DMS53 (cell line): ENCODE results near the gene DOCK4.
"Not testable (repeated sequence)": the region's sequence is repeated elsewhere in the genome, so short reads cannot be mapped to it uniquely, and the experiment has no call there.

Source experiments
- DNase-seq: peaks from one replicate; lab custom pipeline; 2025; lab: John Stamatoyannopoulos, UW

The DOCK4 gene

DNA sequence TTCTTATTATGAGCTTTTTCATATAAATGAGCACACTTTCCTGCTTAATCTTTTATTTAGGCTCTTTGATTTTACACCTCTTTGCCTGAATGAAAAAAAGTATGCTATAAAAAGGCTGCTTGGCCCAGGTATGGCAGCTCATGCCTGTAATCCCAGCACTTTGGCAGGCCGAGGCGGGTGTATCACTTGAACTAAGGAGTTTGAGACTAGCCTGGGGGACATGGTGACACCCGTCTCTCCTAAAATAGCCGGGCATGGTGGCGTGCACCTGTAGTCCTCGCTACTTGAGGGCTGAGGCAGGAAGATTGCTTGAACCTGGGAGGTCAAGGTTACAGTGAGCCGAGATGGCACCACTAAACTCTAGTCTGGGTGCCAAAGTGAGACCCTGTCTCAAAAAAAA is 72.9 kb downstream of the DOCK4 start:
- no peak for DNase-seq

DNA sequence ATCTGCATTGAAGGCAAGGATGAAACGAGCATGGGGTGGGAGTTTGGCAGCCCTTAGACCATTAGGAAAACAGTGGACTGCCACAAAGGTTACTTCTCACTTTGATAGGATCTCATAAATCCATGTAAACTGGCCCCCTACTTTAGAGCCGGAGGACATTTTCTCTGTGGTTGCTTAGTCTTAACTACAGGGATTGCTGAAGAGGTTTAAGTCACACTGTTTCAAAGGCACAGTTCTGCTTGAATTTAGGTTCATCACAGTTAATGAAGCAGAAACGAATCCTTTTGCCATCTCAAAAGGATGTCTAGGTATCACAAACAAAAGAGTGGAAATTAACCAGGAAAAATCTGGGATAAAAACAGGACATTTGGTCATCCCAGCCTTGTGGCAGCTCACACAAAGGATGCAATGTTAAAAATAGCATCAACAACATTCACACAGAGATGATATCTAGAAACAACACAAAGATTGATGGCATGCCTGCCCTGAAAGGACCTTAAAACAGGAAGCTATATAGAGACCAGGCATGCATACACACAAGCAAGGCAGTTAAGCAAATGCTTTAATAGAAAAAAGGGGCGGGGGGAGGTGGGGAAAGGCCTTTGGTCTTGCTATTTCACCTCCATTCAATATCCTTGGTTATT is 74.0 kb downstream of the DOCK4 start:
- no peak for DNase-seq

DNA sequence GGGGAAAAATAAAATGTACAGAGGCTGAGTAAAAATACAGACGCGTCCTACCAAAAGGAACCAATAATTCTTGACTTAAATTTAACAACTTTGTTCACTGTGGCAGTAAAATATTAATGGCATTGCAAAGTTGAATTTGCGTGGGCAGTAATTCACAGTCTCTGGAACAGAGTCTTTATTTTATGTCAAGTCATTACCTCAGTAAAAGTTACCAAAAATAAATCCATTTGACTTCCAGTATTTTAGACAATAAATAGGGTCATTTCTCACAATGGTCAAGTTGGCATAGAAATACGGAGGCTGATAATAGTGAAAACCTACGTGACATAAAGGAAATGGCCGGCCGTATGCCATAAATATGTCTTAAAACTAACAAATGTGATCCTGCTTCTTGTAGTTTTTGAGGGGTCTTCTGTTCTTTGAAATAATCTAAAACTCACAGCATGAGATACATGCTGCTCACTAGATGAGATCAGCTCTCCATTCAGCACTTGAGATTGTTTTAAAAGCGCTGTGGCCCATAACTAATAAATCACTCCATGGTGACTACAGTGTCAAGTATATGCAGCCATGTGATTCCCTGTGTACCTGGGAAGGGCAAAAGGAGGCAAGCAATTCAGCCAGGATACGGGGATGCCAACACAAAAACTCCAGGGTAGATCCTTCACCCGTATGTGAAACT is 75.3 kb downstream of the DOCK4 start:
- DNase-seq, result peak; percentile 68

DNA sequence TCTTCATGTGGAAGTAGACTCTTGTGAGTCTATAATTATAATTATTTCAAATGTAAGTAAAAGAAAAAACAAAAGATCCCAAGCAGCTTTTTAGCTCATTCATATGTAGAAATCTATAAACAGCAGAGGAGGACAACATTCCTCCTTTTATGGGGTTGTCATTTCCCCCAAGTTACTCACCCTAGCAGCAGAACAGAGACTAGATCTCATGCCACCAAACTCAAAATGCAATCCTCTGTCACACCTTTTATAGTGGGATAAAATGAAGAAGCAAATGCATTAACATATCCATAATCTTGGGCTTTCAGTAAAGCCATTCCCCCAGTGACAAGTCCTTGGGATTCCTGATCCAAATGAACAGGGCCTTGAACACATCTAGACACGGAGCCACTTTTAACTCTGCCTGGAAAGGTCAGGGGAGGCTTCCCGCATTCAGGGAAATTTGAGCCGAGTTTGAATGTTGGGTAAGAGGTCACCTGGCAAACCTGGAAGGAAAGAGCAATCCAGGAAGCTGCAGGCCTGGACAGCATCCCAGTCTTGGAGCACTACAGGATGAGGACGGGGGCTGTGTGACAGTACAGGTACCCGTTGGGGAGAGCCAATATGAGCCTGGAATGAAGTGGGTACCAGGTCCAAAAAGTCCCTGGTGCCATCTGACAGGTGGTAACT is 76.4 kb downstream of the DOCK4 start:
- peak; percentile 82 for DNase-seq

DNA sequence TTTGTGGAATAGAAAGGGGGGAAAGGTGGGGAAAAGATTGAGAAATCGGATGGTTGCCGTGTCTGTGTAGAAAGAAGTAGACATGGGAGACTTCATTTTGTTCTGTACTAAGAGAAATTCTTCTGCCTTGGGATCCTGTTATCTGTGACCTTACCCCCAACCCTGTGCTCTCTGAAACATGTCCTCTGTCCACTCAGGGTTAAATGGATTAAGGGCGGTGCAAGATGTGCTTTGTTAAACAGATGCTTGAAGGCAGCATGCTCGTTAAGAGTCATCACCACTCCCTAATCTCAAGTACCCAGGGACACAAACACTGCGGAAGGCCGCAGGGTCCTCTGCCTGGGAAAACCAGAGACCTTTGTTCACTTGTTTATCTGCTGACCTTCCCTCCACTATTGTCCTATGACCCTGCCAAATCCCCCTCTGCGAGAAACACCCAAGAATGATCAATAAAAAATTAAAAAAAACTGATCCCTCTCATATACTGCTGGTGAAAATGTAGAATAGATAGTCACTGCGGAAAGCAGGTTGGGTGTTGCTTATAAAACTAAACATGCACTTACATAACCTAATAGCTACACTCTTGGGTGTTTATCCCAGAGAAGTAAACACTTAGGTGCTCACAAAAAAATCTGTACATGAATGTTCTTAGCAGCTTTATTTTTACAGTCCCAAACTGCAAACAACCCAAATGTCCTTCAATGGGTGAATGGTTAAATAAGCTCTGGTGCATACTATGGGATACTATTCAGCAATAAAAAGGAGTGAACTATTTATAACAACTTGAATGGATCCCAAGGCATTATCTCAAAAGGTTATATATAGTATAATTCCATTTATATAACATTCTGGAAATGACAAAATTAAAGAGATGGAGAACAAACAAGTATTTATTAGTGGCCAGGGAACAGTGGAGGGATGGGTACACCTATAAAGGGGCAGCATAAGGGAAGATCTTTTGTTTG is 77.5 kb downstream of the DOCK4 start:
- DNase-seq, result peak; percentile 24

DNA sequence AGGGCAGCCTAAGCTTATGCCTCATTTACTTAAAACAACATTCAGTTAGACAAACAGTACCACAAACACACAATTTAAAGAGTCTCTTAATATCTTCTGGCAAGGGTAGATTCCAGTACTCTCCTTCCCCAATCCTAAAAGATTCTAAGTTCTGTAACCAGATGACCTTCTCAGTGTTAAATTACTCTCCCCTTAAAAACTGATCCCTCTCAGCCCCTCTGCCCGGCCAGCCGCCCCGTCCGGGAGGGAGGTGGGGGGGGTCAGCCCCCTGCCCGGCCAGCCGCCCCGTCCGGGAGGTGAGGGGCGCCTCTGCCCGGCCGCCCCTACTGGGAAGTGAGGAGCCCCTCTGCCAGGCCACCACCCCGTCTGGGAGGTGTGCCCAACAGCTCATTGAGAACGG is 78.2 kb downstream of the DOCK4 start:
- not testable (repeated sequence) for DNase-seq

DNA sequence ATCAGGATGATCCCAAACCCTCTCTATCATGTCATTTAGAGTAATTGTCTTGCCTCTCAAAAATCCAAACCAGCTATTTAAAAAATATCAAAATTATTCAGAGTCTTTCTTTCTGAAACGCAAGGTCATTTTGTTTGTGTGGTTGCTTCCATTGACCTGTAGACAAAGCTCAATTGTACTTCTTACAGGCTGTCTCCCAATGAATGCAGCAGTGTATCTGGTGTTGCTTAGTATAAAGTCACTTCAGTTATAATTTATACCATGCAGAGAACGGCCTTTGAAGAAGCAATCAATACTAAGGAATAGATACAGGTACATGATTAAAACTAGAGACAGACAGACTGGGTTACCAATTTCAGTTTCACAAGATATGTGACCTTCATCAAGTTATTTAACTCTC is 80.9 kb downstream of the DOCK4 start:
- DNase-seq, result peak; percentile 12

DNA sequence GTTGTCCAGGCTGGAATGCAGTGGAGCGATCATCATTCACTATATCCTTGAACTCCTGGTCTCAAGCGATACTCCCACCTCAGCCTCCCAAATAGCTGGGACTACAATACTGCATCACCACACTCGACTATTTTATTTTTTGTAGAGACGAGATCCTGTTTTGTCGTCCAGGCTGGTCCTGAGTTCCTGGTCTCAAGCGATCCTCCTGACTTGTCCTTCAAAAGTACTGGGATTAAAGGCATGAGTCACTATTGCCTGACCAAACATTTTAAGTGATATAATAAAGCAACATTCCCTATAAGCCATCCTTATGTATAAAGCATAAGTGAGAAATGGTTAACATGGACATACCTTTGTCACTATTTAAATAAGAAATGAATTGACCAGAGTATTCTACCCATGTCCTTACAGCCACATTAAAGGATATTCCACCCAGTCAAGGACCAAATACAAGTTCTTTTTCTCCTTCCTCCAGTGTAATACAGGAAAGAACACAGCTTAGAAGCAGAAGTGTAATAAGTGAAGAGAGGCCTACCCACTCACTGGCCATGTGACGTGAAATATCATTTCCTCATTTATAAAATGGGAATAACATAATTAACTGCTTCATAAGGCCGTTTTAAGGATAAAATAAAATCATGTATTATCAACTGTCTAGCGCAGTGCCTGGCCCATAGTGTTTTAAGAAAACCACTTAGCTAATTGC is 82.0 kb downstream of the DOCK4 start:
- peak; percentile 93 for DNase-seq

DNA sequence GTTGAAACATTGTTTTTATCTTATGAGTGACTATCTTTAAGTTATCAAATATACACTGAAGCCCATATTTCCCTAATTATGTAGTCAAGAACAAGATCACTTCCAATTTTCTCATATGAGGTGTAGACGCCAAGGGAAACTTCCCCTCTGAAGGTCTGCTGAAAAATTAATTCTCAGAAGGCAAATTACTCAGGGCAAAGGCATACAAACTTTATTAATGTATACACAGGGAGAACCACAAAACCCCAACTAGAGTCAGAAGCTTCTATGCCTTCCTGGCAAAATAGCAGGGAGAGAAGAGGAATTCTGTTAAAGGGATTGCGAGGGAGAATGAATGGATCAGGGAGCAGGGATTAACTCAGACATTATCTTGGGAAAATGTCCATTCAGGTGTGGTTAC is 83.4 kb downstream of the DOCK4 start:
- DNase-seq, result no peak

DNA sequence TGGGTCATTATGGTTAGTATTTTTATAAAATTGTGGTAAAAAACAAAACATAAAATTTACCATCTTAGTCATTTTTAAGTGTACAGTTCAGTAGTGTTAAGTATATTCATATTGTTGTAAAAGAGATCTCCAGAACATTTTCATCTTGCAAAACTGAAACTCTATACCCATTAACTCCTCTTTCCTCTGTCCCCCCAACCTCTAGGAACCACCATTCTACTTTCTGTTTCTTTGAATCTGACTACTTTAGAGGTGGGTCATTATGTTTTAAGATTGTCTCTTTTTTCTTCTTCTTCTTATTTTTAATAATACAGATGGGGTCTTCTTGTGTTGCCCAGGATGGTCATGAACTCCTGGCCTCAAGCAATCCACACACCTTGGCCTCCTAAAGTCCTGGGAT is 84.1 kb downstream of the DOCK4 start:
- DNase-seq, result no peak

DNA sequence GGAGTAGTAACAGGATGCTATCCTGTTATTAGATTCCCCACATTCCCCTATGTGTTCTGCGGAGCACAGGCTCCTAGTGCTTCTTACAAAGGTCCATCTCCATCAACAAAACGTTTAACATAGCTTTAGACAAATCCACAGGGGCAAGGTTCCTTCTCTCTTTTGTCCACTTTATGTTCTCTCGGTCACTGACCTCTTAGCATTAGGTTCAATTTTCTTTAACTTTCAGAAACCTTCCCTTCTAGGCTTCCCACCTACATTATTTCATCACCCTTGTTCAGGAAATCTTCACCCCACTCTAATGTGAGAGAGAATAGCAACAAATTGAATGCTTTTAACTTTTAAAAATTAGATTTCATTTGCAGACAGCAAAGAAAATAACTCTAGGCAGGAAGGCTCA is 84.9 kb downstream of the DOCK4 start:
- no peak for DNase-seq

DNA sequence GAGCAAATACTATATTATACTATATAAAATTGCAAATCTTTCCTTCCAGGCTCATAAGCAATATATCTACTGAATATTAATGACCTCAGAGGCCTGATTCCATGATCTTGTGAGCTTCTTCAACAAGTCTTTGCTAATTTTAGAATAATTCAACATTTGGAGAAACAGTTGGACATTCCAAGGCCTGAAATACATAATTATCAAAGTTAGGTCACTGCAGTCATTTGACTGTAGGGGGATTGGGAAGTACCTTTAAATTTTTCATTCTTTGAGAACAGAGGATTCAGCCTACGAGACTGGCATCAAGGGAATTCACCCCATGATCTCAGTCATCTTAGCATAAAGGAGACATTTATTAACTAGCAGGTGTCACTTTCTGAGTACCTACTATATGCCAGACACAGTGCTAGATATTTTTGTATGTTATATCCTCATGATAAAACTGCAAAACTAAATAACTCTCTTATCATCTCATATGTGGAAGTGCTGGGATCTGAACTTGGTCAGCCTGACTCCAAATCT is 85.4 kb downstream of the DOCK4 start:
- DNase-seq, result peak; percentile 22

DNA sequence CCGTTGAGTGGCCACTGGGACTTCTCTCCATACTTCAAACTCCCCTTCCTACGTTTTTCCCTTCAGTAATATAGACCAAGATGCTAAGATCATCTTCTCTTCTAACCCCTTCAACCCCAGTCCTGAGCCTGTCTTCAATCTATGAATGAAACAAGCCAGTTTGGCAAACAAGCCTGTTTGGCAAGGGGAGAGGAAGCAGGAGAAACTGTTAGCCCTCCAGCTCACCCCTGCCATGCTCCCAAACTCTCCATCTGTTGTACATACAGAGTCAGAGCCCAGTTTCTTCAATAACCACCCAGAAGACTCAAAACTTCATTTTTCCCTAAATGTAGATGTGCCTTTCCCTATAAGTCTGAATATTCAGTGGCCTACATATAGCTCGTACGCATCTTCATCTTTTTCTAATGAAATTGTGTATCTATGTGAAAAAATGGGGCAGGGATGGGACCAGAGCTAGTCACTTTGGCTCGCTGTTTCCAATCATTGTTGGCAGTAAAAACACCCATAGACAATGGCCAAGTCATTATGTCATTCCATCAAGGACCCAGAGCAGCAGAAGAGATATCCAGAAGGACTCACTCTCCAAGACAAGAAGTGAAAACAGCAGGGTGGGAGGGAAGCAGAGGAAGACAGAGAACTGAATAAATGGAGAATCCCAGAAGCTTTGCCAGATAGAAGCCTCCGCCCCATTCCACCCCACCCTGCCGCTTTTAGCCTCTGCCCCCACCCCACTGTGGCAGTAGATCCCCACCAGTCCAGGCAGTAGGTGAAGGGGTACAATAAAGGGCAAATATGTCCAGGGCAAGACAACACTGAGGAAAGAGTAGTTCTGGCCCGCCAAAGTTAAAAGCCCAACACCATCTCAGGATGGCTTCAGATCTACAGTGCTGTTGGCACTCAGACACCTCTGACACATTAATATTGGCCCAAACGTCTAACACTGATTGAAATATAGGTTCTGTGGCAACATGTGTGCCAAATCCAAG is 87.3 kb downstream of the DOCK4 start:
- DNase-seq, result peak; percentile 23

DNA sequence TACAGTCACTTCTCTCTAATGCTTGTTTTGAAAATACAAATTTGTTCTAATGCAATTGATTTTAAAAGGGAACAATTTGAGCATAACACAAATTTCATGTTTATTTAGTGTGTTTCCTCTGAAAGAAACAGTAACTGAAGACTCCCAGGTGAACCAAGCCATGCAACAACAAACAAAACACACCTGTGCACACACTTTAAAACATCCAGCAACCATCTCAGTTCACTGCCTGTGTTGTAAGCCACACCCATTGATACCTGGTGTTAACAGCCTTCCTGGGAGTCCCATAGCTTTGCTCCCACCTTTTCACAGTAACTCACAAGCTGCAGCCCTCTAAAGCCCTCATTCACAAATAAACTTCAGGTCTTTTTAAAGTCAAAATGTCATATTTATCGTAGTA is 89.3 kb downstream of the DOCK4 start:
- DNase-seq, result peak; percentile 96

DNA sequence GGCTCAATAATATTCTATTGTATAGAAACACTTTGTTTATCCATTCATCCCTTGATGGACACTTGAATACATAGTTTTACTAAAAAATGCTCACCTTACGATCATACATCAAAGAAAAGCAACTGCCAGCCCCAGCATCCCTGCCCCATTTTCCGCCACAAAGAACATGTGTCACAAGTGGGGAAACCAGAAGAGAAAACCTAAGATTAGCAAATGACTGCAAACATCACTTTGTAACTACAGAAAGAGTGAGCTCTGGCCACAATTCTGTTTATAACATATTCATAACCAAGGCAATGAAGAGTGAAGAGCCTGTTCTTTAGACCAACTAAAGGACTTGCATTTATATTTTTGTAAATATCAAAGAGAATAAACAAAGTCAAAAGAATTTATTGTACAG is 89.8 kb downstream of the DOCK4 start:
- peak; percentile 59 for DNase-seq

DNA sequence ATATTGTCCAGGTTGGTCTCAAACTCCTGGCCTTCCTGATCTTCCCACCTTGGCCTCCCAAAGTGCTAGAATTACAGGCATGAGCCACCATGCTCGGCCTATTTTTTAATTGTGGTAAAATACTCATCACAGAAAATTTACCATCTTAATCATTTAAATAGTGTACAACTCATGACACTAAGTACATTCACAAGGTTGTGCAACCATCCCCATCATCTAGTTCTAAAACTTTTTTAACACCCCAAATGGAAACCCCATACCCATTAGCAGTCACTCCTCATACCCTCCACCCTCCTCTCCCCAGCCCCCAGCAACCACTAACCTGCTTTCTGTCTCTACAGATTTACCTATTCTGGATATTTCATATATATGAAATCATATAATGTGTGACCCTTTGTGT is 90.3 kb downstream of the DOCK4 start:
- no peak for DNase-seq

DNA sequence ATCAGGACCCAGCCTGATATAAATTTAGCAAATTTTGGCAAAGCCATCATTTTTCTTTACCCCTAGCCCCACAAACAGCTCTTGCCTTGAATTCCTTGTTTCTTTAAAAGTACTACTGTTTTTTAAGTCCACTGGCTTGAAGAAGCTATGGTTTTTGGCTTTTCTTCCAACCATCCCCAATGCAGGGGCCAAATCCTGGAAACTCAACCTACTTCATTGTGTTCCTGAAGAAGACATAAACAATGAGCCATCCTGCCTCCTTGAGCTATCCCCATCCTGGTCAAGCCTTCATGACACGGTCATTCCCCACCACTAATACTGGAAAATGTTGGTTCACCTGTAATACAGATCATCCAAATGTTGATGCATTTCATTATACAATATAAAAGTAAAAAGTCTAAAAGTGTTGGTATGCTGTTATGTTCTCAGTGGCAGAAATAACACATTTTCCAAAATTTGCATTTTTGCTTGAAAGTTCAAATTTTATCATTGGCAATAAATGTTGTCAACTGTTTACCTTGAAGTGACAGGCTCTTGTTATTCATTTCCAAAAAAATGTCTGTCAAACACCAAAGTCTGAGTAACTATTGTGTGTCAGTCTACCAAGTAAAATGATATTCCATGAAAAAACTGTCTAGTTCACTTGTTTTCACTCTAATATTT is 92.2 kb downstream of the DOCK4 start:
- DNase-seq, result no peak

DNA sequence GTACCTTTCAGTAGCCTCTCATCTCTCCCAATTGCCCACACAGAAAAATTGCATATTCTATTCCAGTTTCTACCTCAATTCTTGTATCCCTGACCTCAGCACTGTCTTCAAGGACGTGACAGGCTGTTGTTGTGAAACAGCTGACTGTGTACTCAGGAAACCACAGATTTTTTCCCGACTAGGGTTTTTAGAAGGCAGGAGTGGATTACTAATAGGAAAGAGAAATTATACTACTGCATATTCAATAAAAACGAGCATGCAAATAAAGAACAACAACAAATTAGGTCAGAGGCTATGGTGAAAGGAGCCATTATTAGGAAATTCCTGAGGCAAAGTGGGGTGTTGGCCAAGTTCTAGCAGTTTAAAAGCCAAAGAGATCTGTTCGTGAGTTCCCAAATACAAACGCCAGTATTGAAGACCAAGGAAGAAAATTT is 93.4 kb downstream of the DOCK4 start:
- no peak for DNase-seq

DNA sequence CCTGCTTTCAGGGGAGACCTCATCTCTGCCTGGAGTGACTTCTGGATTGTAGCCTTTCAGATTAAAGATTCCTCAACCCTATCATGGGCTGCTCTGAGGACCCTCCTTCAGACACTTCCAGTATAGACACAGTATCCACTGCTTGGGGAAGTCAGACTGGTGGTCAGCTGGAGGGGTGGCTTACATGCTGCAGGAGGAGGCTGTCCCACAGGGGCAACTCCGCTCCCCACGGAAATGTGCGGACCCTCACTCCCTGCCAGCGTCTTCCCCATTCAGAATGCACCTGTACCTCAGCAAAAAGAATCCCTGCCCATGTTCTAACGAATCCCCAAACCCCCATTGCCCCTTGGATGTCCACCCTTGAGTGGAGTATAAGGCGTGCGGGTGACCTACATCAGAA is 95.5 kb downstream of the DOCK4 start:
- DNase-seq, result no peak

DNA sequence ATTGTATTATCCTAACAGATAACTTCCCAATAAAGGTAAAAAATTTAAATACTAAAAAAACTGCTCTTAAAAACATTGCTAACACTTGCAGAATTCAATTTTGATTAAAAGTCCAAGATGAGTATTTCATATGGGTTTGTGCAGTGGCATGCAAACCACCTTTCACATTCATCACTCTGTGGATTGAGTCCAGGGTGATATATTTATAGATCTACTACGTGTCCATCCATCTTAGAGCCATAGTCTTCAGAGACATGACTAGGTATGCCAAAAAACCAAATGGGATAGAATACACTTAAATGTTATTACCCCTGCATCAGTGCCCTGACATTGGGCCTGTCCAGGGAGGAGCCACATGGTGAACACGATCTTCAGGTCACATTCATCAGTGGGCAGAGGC is 96.0 kb downstream of the DOCK4 start:
- no peak for DNase-seq
